HG03280 (cell line): Measurements from ENCODE around the gene JAKMIP1.
"Not testable (repeated sequence)": the region's sequence is repeated elsewhere in the genome, so short reads cannot be mapped to it uniquely, and the experiment has no call there.

Source experiments
- ATAC-seq: cut with Tn5 transposase; IDR thresholded peaks from one replicate; pipeline ENCODE4 v1.9.1; 2021; ENCODE audit warnings: mild to moderate bottlenecking, moderate library complexity; ENCODE audit not compliant: unreplicated experiment

The JAKMIP1 gene

GRCh38 chr4:6021831-6022606, 178.3 kb downstream of the JAKMIP1 start:
- ATAC-seq = no peak

- no peak for ATAC-seq
These were observed 179.7 kb downstream of the JAKMIP1 start for GRCh38 chr4:6020613-6021012.

- ATAC-seq = no peak
These were observed 180.8 kb downstream of the JAKMIP1 start for GRCh38 chr4:6019316-6020263.

- ATAC-seq = no peak
These were observed 182.0 kb downstream of the JAKMIP1 start, which contains the start of gene C4orf50 for GRCh38 chr4:6018331-6018730. Gene C4orf50, minus strand, starts transcription at chr4:6018431.

GRCh38 chr4:6017800-6018199, 182.5 kb downstream of the JAKMIP1 start:
- ATAC-seq = no peak

- ATAC-seq = no peak
These were observed 183.3 kb downstream of the JAKMIP1 start for GRCh38 chr4:6017030-6017429.

- ATAC-seq = no peak
These were observed 186.8 kb downstream of the JAKMIP1 start for GRCh38 chr4:6013564-6013963.

GRCh38 chr4:6012200-6012599, 188.1 kb downstream of the JAKMIP1 start:
- no peak for ATAC-seq

GRCh38 chr4:6011686-6012085, 188.7 kb downstream of the JAKMIP1 start:
- ATAC-seq = no peak

GRCh38 chr4:6011271-6011671, 189.1 kb downstream of the JAKMIP1 start:
- no peak for ATAC-seq

GRCh38 chr4:6010789-6011188, 189.6 kb downstream of the JAKMIP1 start:
- ATAC-seq = no peak

GRCh38 chr4:6009452-6009851, 190.9 kb downstream of the JAKMIP1 start:
- ATAC-seq = no peak

GRCh38 chr4:6008766-6009385, 191.5 kb downstream of the JAKMIP1 start:
- no peak for ATAC-seq

GRCh38 chr4:6008092-6008551, 192.2 kb downstream of the JAKMIP1 start:
- ATAC-seq = no peak

GRCh38 chr4:6005175-6005574, 195.2 kb downstream of the JAKMIP1 start:
- no peak for ATAC-seq

- not testable (repeated sequence) for ATAC-seq
These were observed 196.9 kb downstream of the JAKMIP1 start for GRCh38 chr4:6003485-6003884.

- no peak for ATAC-seq
These were observed 197.4 kb downstream of the JAKMIP1 start for GRCh38 chr4:6002926-6003325.

- ATAC-seq = no peak
These were observed 197.9 kb downstream of the JAKMIP1 start for GRCh38 chr4:6002492-6002833.

- ATAC-seq = no peak
These were observed 198.5 kb downstream of the JAKMIP1 start for GRCh38 chr4:6001680-6002491.

- ATAC-seq = no peak
These were observed 200.5 kb downstream of the JAKMIP1 start for GRCh38 chr4:5999830-6000365.
